Trophoblast cell (in vitro differentiated cells and primary cell): ENCODE results near the gene CEP78.

Experiments used
- DNase-seq, 2 donors: peaks; one replicate each; pipeline ENCODE4 v3.0.0-alpha.2; 2016
- H2AFZ ChIP-seq: 2 replicates; pipeline ENCODE4 v1.6.1; 2013; ENCODE audit warnings: low read length, moderate library complexity, mild to moderate bottlenecking; ENCODE audit not compliant: insufficient read depth, poor library complexity
- H2AK5ac ChIP-seq: 2 replicates; pipeline ENCODE4 v1.6.1; 2013; ENCODE audit warnings: mild to moderate bottlenecking, low read length
- H2BK120ac ChIP-seq: 2 replicates; pipeline ENCODE4 v1.6.1; 2013; ENCODE audit warnings: low read length, mild to moderate bottlenecking, moderate library complexity; ENCODE audit not compliant: insufficient read depth, poor library complexity
- H2BK12ac ChIP-seq: 2 replicates; pipeline ENCODE4 v1.6.1; 2013; ENCODE audit warnings: mild to moderate bottlenecking, low read length, moderate library complexity
- H2BK5ac ChIP-seq: 2 replicates; pipeline ENCODE4 v1.6.1; 2013; ENCODE audit warnings: low read length, low read depth, moderate library complexity, mild to moderate bottlenecking; ENCODE audit not compliant: poor library complexity
- H3K14ac ChIP-seq: 2 replicates; pipeline ENCODE4 v1.6.1; 2013; ENCODE audit warnings: mild to moderate bottlenecking, low read length
- H3K18ac ChIP-seq: 2 replicates; pipeline ENCODE4 v1.6.1; 2013; ENCODE audit warnings: mild to moderate bottlenecking, low read length
- H3K23ac ChIP-seq: 2 replicates; pipeline ENCODE4 v1.6.1; 2013; ENCODE audit warnings: low read length
- H3K27ac ChIP-seq: 2 replicates; pipeline ENCODE4 v1.5.1; 2013; ENCODE audit warnings: low read depth, mild to moderate bottlenecking, inconsistent platforms, low read length, moderate library complexity
- H3K27me3 ChIP-seq: 2 replicates; pipeline ENCODE4 v1.6.1; 2013; ENCODE audit warnings: inconsistent platforms, mild to moderate bottlenecking, low read length, moderate library complexity; ENCODE audit not compliant: insufficient read depth
- H3K36me3 ChIP-seq, 2 experiments: 1 replicate in 1 of 2; 2 replicates in 1 of 2; pipeline ENCODE4 v1.6.1; 2013; ENCODE audit warnings: low read length in 2 of 2, mild to moderate bottlenecking in 2 of 2, moderate library complexity in 1 of 2; ENCODE audit not compliant: insufficient read depth in 2 of 2, control insufficient read depth in 1 of 2
- H3K4ac ChIP-seq: 2 replicates; pipeline ENCODE4 v1.6.1; 2013; ENCODE audit warnings: low read depth, mild to moderate bottlenecking, low read length, moderate library complexity
- H3K4me1 ChIP-seq, 2 experiments: 1 replicate in 1 of 2; 2 replicates in 1 of 2; pipeline ENCODE4 v1.6.1; 2013; ENCODE audit warnings: low read length in 2 of 2, mild to moderate bottlenecking in 2 of 2, moderate library complexity in 1 of 2; ENCODE audit not compliant: insufficient read depth in 2 of 2, control insufficient read depth in 1 of 2
- H3K4me2 ChIP-seq: 2 replicates; pipeline ENCODE4 v1.6.1; 2013; ENCODE audit warnings: inconsistent platforms, mild to moderate bottlenecking, low read length, moderate library complexity
- H3K4me3 ChIP-seq: 2 replicates; pipeline ENCODE4 v1.5.1; 2013; ENCODE audit warnings: mild to moderate bottlenecking, low read depth, low read length, inconsistent platforms
- H3K79me1 ChIP-seq: one replicate; pipeline ENCODE4 v1.6.1; 2013; ENCODE audit warnings: low read length
- H3K79me2 ChIP-seq: 2 replicates; pipeline ENCODE4 v1.6.1; 2013; ENCODE audit warnings: low read length, mild to moderate bottlenecking; ENCODE audit not compliant: control insufficient read depth, insufficient read depth, poor library complexity
- H3K9ac ChIP-seq: 2 replicates; pipeline ENCODE4 v1.6.1; 2013; ENCODE audit warnings: mild to moderate bottlenecking, low read length
- H3K9me3 ChIP-seq: 2 replicates; pipeline ENCODE4 v1.6.1; 2013; ENCODE audit warnings: low read depth, mild to moderate bottlenecking, control low read depth, inconsistent platforms, low read length; ENCODE audit not compliant: insufficient read depth
- H4K12ac ChIP-seq: 2 replicates; pipeline ENCODE4 v1.6.1; 2013; ENCODE audit warnings: low read depth, mild to moderate bottlenecking, low read length, moderate library complexity
- H4K8ac ChIP-seq: 2 replicates; pipeline ENCODE4 v1.6.1; 2013; ENCODE audit warnings: low read depth, mild to moderate bottlenecking, low read length, moderate library complexity
- H4K91ac ChIP-seq: one replicate; pipeline ENCODE4 v1.6.1; 2013; ENCODE audit warnings: low read depth, mild to moderate bottlenecking, low read length, moderate library complexity
- WGBS: extraction: QIAGEN DNeasy Blood & Tissue Kit; methylation state at CpG from one replicate; pipeline ENCODE4 v1.1.7; 2013; ENCODE audit warnings: missing lambda C conversion rate; ENCODE audit not compliant: insufficient read length, insufficient coverage; ENCODE audit errors: extremely low coverage; 5-methylcytosine and 5-hydroxymethylcytosine counted together

The CEP78 gene

DNA sequence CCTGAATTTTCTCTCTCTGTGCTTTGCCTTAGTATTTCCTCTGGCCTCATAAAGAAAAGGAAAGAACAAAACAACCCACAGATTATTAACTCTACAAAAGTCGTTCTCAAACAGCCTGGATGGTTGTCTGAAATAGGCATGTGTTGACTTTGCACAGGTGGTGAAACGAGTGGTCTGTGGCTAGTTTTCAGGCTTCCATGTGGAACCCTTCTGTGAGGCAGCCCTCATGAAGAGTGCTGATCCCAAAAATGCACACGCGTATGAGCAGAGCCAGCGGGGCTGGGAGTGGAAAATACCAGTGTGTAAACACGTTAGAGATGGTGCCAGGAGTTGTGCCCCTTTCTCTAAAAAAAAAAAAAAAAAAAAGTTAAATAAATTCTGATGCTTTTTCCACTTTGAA is 56.2 kb downstream of the CEP78 start:
- no peak overlapping the region for H3K4ac ChIP-seq
- no peak overlapping the region for H3K14ac ChIP-seq
- H2BK12ac ChIP-seq: no peak overlapping the region
- H2BK5ac ChIP-seq: no peak overlapping the region
- H3K27me3 ChIP-seq: no peaks in the 10 kb centered on the region
- H4K8ac ChIP-seq: no peak overlapping the region
- H3K4me2 ChIP-seq: no peak overlapping the region
- peaks cover 7% of the 10 kb centered on the region for H3K79me1 ChIP-seq
- H4K12ac ChIP-seq: no peak overlapping the region
- no peak overlapping the region for H3K4me3 ChIP-seq
- no CpG with 5 or more reads among the region's 6 CpGs for WGBS
- H3K27ac ChIP-seq: no peak overlapping the region
- peaks cover 3% of the 10 kb centered on the region for H3K79me2 ChIP-seq
- H4K91ac ChIP-seq: no peak overlapping the region
- no peak overlapping the region for H3K23ac ChIP-seq
- peaks cover 0 to 4% of the 10 kb centered on the region in 2 experiments for H3K4me1 ChIP-seq
- no peaks in the 10 kb centered on the region for H3K36me3 ChIP-seq
- no peak for DNase-seq
- H3K18ac ChIP-seq: no peak overlapping the region
- no peak overlapping the region for H3K9ac ChIP-seq
- H2AFZ ChIP-seq: no peak overlapping the region
- H2BK120ac ChIP-seq: no peak overlapping the region
- H2AK5ac ChIP-seq: no peak overlapping the region
- H3K9me3 ChIP-seq: no peaks in the 10 kb centered on the region

DNA sequence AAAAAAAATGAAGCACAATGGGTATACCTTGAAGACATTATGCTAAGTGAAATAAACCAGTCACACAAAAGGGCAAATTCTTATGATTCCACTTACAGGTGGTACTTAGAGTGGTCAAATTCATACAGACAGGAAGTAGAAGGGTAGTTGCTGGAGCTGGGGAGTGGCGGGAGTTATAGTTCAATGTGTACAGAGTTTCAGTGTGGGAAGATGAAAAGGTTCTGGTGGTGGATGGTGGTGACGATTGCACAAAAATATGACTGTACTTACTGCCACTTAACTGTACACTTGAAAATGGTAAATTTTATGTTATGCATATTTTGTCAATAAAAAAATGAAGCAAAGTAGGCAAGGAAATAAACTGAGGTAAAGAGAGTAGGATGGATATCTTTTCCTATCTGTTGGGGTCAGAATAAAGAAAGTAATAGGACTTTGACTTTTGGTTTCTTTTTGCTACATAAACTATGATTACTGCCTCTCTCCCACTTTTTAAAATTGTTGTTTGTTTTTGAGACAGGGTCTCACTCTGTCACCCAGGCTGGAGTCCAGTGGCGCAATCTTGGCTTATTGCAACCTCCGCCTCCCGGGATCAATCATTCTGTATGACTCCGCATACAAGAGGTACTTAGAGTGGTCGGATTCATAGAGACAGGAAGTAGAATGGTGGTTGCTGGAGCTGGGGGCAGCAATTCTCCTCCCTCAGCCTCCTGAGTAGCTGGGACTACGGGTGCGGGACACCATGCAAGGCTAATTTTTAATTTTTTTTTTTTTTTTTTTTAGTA is 57.0 kb downstream of the CEP78 start:
- H3K4ac ChIP-seq: no peak overlapping the region

DNA sequence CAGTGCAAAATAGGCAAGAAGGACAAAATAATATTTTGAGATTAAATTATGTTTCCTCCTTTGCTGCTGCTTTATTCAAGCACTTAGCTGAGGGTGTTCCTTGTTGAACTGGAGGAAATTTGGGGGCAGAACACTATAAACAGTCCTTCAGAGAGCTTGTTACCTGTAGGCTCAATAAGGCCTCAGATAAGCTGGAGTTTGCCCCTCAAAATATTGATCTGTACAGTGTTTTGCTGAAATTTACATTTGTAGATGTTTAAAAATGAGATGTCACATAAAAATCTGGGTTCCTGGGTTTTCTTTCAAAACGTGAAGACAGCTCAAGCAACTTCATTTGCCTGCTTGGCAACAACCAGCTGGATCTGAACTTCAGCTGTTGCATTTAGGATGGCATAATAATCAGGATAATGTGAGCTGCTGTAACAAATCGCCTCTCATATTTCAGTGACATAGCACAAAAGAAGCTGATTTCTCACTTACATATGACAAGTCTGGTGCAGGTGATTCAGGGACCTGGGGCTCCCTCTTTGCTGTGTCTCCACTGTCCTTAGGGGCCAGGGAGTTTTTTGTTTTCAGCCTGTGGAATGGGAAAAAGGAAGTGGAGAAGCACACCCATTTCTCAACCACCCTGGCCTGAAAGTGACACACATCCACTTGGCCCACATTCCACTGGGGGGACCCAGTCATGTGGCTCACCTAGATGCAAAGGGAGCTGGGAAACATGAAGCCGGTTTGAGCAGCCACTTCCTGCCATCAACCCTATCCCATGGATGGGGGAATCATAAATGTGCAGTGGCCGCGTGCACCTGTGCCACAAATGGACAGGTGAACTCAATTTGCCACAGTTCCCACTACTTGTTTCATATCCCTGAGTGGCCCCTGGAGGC is 58.7 kb downstream of the CEP78 start:
- Histone ChIP-seq H3K27ac (no peak overlapping the region), H3K36me3 (no peaks in the 10 kb centered on the region), H3K9ac (no peak overlapping the region), H3K4me1 (peaks cover 0 to 9% of the 10 kb centered on the region in 2 experiments), H2AFZ (no peak overlapping the region), H3K9me3 (no peaks in the 10 kb centered on the region), H2AK5ac (no peak overlapping the region), H3K4ac (no peak overlapping the region), H3K14ac (no peak overlapping the region), H3K4me3 (no peak overlapping the region), H4K12ac (no peak overlapping the region), H2BK12ac (no peak overlapping the region), H4K91ac (no peak overlapping the region), H3K4me2 (no peak overlapping the region), H4K8ac (no peak overlapping the region), H3K27me3 (no peaks in the 10 kb centered on the region), H2BK120ac (no peak overlapping the region), H2BK5ac (no peak overlapping the region), H3K18ac (no peak overlapping the region), H3K79me2 (peaks cover 8% of the 10 kb centered on the region), H3K79me1 (peaks cover 12% of the 10 kb centered on the region), H3K23ac (no peak overlapping the region)
- no CpG with 5 or more reads among the region's 5 CpGs for WGBS
- no peak for DNase-seq

More for the DNA sequence above, 57.0 kb downstream of the CEP78 start:
- Histone ChIP-seq H3K18ac (no peak overlapping the region), H4K12ac (no peak overlapping the region), H2BK12ac (no peak overlapping the region), H3K14ac (no peak overlapping the region), H2BK5ac (no peak overlapping the region), H2AFZ (no peak overlapping the region), H3K79me2 (peaks cover 8% of the 10 kb centered on the region), H2BK120ac (no peak overlapping the region), H4K91ac (no peak overlapping the region), H3K36me3 (no peaks in the 10 kb centered on the region), H3K4me2 (no peak overlapping the region), H2AK5ac (no peak overlapping the region), H3K4me3 (no peak overlapping the region), H3K23ac (no peak overlapping the region), H3K9me3 (no peaks in the 10 kb centered on the region), H3K79me1 (peaks cover 12% of the 10 kb centered on the region), H3K9ac (no peak overlapping the region), H3K4me1 (peaks cover 0 to 9% of the 10 kb centered on the region in 2 experiments), H3K27me3 (no peaks in the 10 kb centered on the region), H4K8ac (no peak overlapping the region), H3K27ac (no peak overlapping the region)
- no peak for DNase-seq
- no CpG with 5 or more reads among the region's 9 CpGs for WGBS

DNA sequence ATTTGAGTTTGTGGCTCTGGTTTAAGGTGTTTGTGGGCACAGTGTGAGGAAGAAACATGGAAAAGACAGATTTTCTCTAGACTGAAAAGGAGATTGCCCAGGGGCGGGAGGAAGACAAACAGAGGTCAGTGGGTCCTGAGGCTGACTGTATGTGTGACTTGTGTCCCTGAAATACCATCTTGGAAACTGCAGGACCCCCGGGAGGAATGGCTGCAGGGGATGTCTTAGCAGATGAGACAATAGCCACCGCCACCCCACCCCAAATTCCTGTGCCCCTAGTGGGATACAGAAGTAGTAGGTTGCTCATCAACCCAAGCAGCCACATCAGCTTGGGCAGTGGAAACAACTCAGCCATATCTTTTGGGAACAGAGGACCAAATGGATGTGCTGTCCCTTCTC is 59.3 kb downstream of the CEP78 start:
- Histone ChIP-seq H3K23ac (no peak overlapping the region), H3K4ac (no peak overlapping the region), H3K27ac (no peak overlapping the region), H2AK5ac (no peak overlapping the region), H3K4me3 (no peak overlapping the region), H3K9ac (no peak overlapping the region), H2AFZ (no peak overlapping the region), H3K79me2 (peaks cover 8% of the 10 kb centered on the region), H3K27me3 (no peaks in the 10 kb centered on the region), H3K36me3 (no peaks in the 10 kb centered on the region), H3K18ac (no peak overlapping the region), H4K8ac (no peak overlapping the region), H4K91ac (no peak overlapping the region), H3K9me3 (no peaks in the 10 kb centered on the region), H3K14ac (no peak overlapping the region), H2BK12ac (no peak overlapping the region), H3K4me2 (no peak overlapping the region), H2BK5ac (no peak overlapping the region), H4K12ac (no peak overlapping the region), H2BK120ac (no peak overlapping the region), H3K79me1 (peaks cover 12% of the 10 kb centered on the region), H3K4me1 (peaks cover 0 to 9% of the 10 kb centered on the region in 2 experiments)
- DNase-seq: no peak
- no CpG with 5 or more reads among the region's 3 CpGs for WGBS
